HepG2 (cell line): ENCODE data around the gene CCDC150. TPM values are rescaled to one million over a fixed set of nuclear protein-coding genes. Genes with fewer than 3 reads are reported as not detected.

Experiments
- ATAC-seq: fragments of 200-7000 bp; cut with Tn5 transposase; 3 replicates; pipeline ENCODE4 v1.9.1; 2020; ENCODE audit warnings: mild to moderate bottlenecking, moderate library complexity
- BruUV-seq: library from RNA; stranded (reverse); fragments of 400-500 nt; replicated peaks from 2 replicates; lab custom pipeline; 2021; lab: Mats Ljungman, UMichigan
- CTCF ChIA-PET: fragments of 300-600 bp; formaldehyde crosslinking; extraction: SDS; loops from one replicate; lab custom pipeline; 2021; ENCODE audit warnings: low total read pairs, inconsistent platforms, low intra/inter-chr PET ratio; lab: Yijun Ruan, JAX
- POLR2A ChIA-PET: fragments of 350-600 bp; sonication (Branson Sonifier 250); formaldehyde crosslinking; loops from one replicate; lab custom pipeline; 2020; ENCODE audit warnings: antibody characterized with exemption, inconsistent platforms; lab: Yijun Ruan, JAX
- DNase-seq: peaks from one replicate; pipeline ENCODE4 v3.0.0-alpha.2; 2015; ENCODE audit warnings: low spot score
- FAIRE-seq: peaks from 3 replicates; lab custom pipeline; 2011; peaks lifted over from hg19 to GRCh38; lab: Jason Lieb, UNC
- H2AFZ ChIP-seq: one replicate; pipeline ENCODE4 v1.6.1; 2011; ENCODE audit warnings: low read length, inconsistent platforms
- H3K27ac ChIP-seq: fragments of 300-600 bp; 3 replicates; pipeline ENCODE4 v1.8.0; 2011; ENCODE audit warnings: mixed run types, mild to moderate bottlenecking, mixed read lengths, low read length, inconsistent platforms; ENCODE audit not compliant: insufficient read depth; ENCODE audit errors: extremely low read length
- H3K27me3 ChIP-seq, 2 experiments: fragments of 200-600 bp in 1 of 2; 2 replicates in 1 of 2; 3 replicates in 1 of 2; pipeline versions ENCODE4 v1.6.0 to v1.8.0; 2011; ENCODE audit warnings: low read length in 2 of 2, mild to moderate bottlenecking in 2 of 2, moderate library complexity in 2 of 2, inconsistent platforms in 1 of 2; ENCODE audit not compliant: insufficient read depth in 2 of 2, control insufficient read depth in 1 of 2
- H3K36me3 ChIP-seq, 2 experiments: fragments of 200-600 bp in 1 of 2; replicated peaks in 1 of 2; 2 replicates in 1 of 2; 3 replicates in 1 of 2; pipeline versions ENCODE4 v1.5.1 to v1.8.0; 2011; ENCODE audit warnings: low read length in 2 of 2, inconsistent platforms in 1 of 2; ENCODE audit not compliant: insufficient read depth in 2 of 2, control insufficient read depth in 1 of 2
- H3K4me1 ChIP-seq: 2 replicates; pipeline ENCODE4 v1.5.1; 2012; ENCODE audit warnings: low read length, inconsistent platforms; ENCODE audit not compliant: insufficient read depth
- H3K4me2 ChIP-seq: 2 replicates; pipeline ENCODE4 v1.6.0; 2011; ENCODE audit warnings: low read depth, low read length, inconsistent platforms
- H3K4me3 ChIP-seq, 3 experiments: fragments of 200-600 bp in 1 of 3; sonication (generic), shearing (Covaris generic) in 1 of 3; replicated peaks in 1 of 3; 2 replicates each; pipeline ENCODE4 v1.5.1; 2011 to 2016; ENCODE audit warnings: low read length in 3 of 3, inconsistent platforms in 2 of 3, low read depth in 2 of 3, mild to moderate bottlenecking in 2 of 3, control low read depth in 1 of 3, mixed read lengths in 1 of 3; ENCODE audit not compliant: insufficient read depth in 1 of 3
- H3K79me2 ChIP-seq: one replicate; pipeline ENCODE4 v1.6.1; 2011; ENCODE audit warnings: low read length, inconsistent platforms; ENCODE audit not compliant: insufficient read depth
- H3K9ac ChIP-seq: 2 replicates; pipeline ENCODE4 v1.6.0; 2011; ENCODE audit warnings: mild to moderate bottlenecking, low read depth, low read length, inconsistent platforms; ENCODE audit not compliant: insufficient read depth
- H3K9me3 ChIP-seq: 2 replicates; pipeline ENCODE4 v1.5.1; 2012; ENCODE audit warnings: mild to moderate bottlenecking, low read length
- H4K20me1 ChIP-seq: 2 replicates; pipeline ENCODE4 v1.6.0; 2011; ENCODE audit warnings: inconsistent platforms, mild to moderate bottlenecking, low read length, moderate library complexity; ENCODE audit not compliant: insufficient read depth
- FOSL2 ChIP-seq: sonication (generic); formaldehyde crosslinking; IDR thresholded peaks from 2 replicates; pipeline ENCODE4 v1.4.0; 2020; ENCODE audit warnings: missing genetic modification reagents
- GATA4 ChIP-seq: sonication (generic); IDR thresholded peaks from 2 replicates; pipeline ENCODE4 v1.6.1; 2016; ENCODE audit warnings: antibody characterized with exemption, low read depth, borderline replicate concordance
- NFATC3 ChIP-seq: sonication (generic); formaldehyde crosslinking; IDR thresholded peaks from 2 replicates; pipeline ENCODE4 v1.5.1; 2020; ENCODE audit warnings: mild to moderate bottlenecking, missing genetic modification reagents
- RXRB ChIP-seq: IDR thresholded peaks from 2 replicates; pipeline ENCODE4 v1.6.1; 2016; ENCODE audit warnings: borderline replicate concordance, missing genetic modification reagents, missing compliant biosample characterization
- TOPORS ChIP-seq: sonication (generic); formaldehyde crosslinking; IDR thresholded peaks from 2 replicates; pipeline ENCODE4 v1.8.0; 2023; ENCODE audit warnings: mild to moderate bottlenecking, missing genetic modification reagents
- ZBTB42 ChIP-seq: sonication (generic); formaldehyde crosslinking; IDR thresholded peaks from 2 replicates; pipeline ENCODE4 v1.5.0; 2020; ENCODE audit warnings: mild to moderate bottlenecking, missing genetic modification reagents
- ZMYM4 ChIP-seq: sonication (generic); formaldehyde crosslinking; IDR thresholded peaks from 2 replicates; pipeline ENCODE4 v1.8.1; 2023; ENCODE audit warnings: mild to moderate bottlenecking, missing genetic modification reagents
- ZNF180 ChIP-seq: sonication (generic); formaldehyde crosslinking; IDR thresholded peaks from 2 replicates; pipeline ENCODE4 v1.4.0; 2020; ENCODE audit warnings: low read depth, missing genetic modification reagents, borderline replicate concordance
- ZNF749 ChIP-seq: sonication (generic); formaldehyde crosslinking; IDR thresholded peaks from 2 replicates; pipeline ENCODE4 v1.8.0; 2022; ENCODE audit warnings: mild to moderate bottlenecking, missing genetic modification reagents, moderate library complexity, borderline replicate concordance
- ZNF768 ChIP-seq: sonication (generic); formaldehyde crosslinking; IDR thresholded peaks from 2 replicates; pipeline ENCODE4 v1.4.0; 2020; ENCODE audit warnings: missing genetic modification reagents
- WGBS: methylation state at CpG from one replicate; pipeline ENCODE4 v1.1.6; 2017; ENCODE audit warnings: low lambda C conversion rate; 5-methylcytosine and 5-hydroxymethylcytosine counted together
- in situ Hi-C: cut with HindIII; loops from 2 replicates; pipeline ENCODE4 v1.10.0; 2017; ENCODE audit warnings: low pct_unique_long_range_greater_than_20kb; ENCODE audit not compliant: extremely low pct_ligation_motif_present
- intact Hi-C: fragments of 100-400 bp; cut with micrococcal nuclease; formaldehyde crosslinking; loops from one replicate; pipeline ENCODE4 v1.10.0; 2022; ENCODE audit not compliant: unreplicated experiment
- polyA plus RNA-seq, 8 experiments: library from polyadenylated mRNA; depleted of rRNA in 3 of 8; stranded (reverse) in 7 of 8; unstranded in 1 of 8; fragments of >200 nt; fragmentation: Illumina TruSeq in 4 of 8; extraction: Trizol in 4 of 8; gene quantifications; 2 replicates each; pipeline versions ENCODE4 v1.2.1 to v1.2.3, GENCODE V29; 2011 to 2016; ENCODE audit warnings: low read depth in 4 of 8, missing spikeins in 1 of 8, mixed read lengths in 1 of 8; ENCODE audit not compliant: insufficient read depth in 1 of 8
- total RNA-seq, 5 experiments: library from RNA; depleted of rRNA; stranded (reverse); fragments of >200 nt; fragmentation: Illumina TruSeq; extraction: Trizol; gene quantifications; 2 replicates each; pipeline ENCODE4 v1.2.3, GENCODE V29; 2016; ENCODE audit warnings: low read depth in 1 of 5
- TF ChIP-seq, protein P1 (sequence below): sonication (generic); formaldehyde crosslinking; IDR thresholded peaks from 2 replicates; pipeline ENCODE4 v1.5.0; 2020; ENCODE audit warnings: mild to moderate bottlenecking, missing genetic modification reagents, moderate library complexity

CCDC150 gene
- total and polyA plus RNA-seq, 2 of the 13 experiments (the other 11 are each of a cell fraction or from before 2014, with no cell fraction given), result 14.9 to 32.6 TPM

DNA sequence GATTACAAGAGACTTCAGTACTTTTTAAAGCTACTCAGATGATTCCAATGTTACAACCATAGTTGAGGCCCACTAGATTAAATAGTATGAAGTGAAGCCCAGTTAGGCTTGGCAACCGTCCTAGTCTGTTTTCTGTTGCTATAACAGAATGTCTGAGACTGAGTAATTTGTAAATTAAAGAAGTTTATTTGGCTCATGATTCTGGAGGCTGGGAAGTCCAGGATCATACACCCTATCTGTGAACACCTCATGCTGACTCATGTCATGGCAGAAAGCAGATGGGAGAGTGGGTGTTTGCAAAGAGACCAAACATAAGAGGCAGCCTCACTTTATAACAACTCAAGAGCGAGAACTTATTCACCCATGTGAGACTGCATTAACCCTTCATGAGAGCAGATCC, 63.1 kb downstream of the CCDC150 start:
- Histone ChIP-seq H3K27ac (no peak overlapping the region), H3K4me2 (no peak overlapping the region), H4K20me1 (no peaks in the 10 kb centered on the region), H3K27me3 (no peaks in the 10 kb centered on the region), H3K4me3 (no peak overlapping the region), H2AFZ (no peak overlapping the region), H3K79me2 (no peaks in the 10 kb centered on the region), H3K4me1 (no peaks in the 10 kb centered on the region), H3K9me3 (no peaks in the 10 kb centered on the region), H3K9ac (no peak overlapping the region), H3K36me3 (no peaks in the 10 kb centered on the region)
- ChIA-PET POLR2A (no interaction called here), CTCF (no interaction called here)
- BruUV-seq, result no TSS peak
- 98% methylated on average over 2 of the region's 2 CpGs for WGBS
- FAIRE-seq, result no peak
- ATAC-seq, result no peak
- intact Hi-C loops (no loop called here), in situ Hi-C loops (no loop called here)
- no peak for DNase-seq
- TF ChIP-seq RXRB (CRISPR knock-in tag), result no peak
- TF ChIP-seq ZNF180, result no peak
- no peak for TF ChIP-seq TOPORS (CRISPR knock-in tag)
- TF ChIP-seq ZNF768 (CRISPR knock-in tag), result no peak
- TF ChIP-seq FOSL2 (CRISPR knock-in tag), result no peak
- TF ChIP-seq NFATC3 (CRISPR knock-in tag), result no peak
- no peak for TF ChIP-seq GATA4
- TF ChIP-seq ZNF749, result no peak
- TF ChIP-seq, protein P1, sequence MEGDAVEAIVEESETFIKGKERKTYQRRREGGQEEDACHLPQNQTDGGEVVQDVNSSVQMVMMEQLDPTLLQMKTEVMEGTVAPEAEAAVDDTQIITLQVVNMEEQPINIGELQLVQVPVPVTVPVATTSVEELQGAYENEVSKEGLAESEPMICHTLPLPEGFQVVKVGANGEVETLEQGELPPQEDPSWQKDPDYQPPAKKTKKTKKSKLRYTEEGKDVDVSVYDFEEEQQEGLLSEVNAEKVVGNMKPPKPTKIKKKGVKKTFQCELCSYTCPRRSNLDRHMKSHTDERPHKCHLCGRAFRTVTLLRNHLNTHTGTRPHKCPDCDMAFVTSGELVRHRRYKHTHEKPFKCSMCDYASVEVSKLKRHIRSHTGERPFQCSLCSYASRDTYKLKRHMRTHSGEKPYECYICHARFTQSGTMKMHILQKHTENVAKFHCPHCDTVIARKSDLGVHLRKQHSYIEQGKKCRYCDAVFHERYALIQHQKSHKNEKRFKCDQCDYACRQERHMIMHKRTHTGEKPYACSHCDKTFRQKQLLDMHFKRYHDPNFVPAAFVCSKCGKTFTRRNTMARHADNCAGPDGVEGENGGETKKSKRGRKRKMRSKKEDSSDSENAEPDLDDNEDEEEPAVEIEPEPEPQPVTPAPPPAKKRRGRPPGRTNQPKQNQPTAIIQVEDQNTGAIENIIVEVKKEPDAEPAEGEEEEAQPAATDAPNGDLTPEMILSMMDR (CRISPR knock-in tag), result no peak
- no peak for TF ChIP-seq ZBTB42
- TF ChIP-seq ZMYM4, result no peak
